ENCODE data around the gene CMKLR1.

Gene CMKLR1

GRCh38 chr12:108257610-108258106 is 81.5 kb downstream of the CMKLR1 start:
- no peak for DNase-seq

- DNase-seq, result no peak
These were observed 82.1 kb downstream of the CMKLR1 start for GRCh38 chr12:108257004-108257403.

GRCh38 chr12:108255252-108255602 is 83.9 kb downstream of the CMKLR1 start:
- no peak for DNase-seq

- DNase-seq, result no peak
These were observed 84.4 kb downstream of the CMKLR1 start for GRCh38 chr12:108254517-108255251.

GRCh38 chr12:108254030-108254429 is 85.1 kb downstream of the CMKLR1 start:
- no peak for DNase-seq

GRCh38 chr12:108253540-108253939 is 85.6 kb downstream of the CMKLR1 start:
- no peak for DNase-seq

GRCh38 chr12:108252523-108252922 is 86.6 kb downstream of the CMKLR1 start:
- DNase-seq, result no peak

- DNase-seq, result no peak
These were observed 91.1 kb downstream of the CMKLR1 start for GRCh38 chr12:108248011-108248410.

- DNase-seq, result no peak
These were observed 92.0 kb downstream of the CMKLR1 start for GRCh38 chr12:108247130-108247529.

- DNase-seq, result no peak
These were observed 97.0 kb downstream of the CMKLR1 start for GRCh38 chr12:108241986-108242703.

GRCh38 chr12:108240928-108241327 is 98.2 kb downstream of the CMKLR1 start:
- no peak for DNase-seq

- no peak for DNase-seq
These were observed 98.9 kb downstream of the CMKLR1 start for GRCh38 chr12:108240027-108240785.

GRCh38 chr12:108239378-108239777 is 99.7 kb downstream of the CMKLR1 start:
- no peak for DNase-seq

GRCh38 chr12:108238474-108238873 is 100.6 kb downstream of the CMKLR1 start:
- DNase-seq, result no peak

Data from activated CD8-positive, alpha-beta memory T cell treated with anti-CD3 and anti-CD28 coated beads for 24 hours (primary cell).